Measurements from ENCODE around the gene RPS6KC1. TPM values are rescaled to one million over a fixed set of nuclear protein-coding genes. Genes with fewer than 3 reads are reported as not detected.

RPS6KC1 gene
- total and polyA plus RNA-seq, 2 of the 4 experiments (the other 2 are of a cell fraction), result 7.9 to 23.7 TPM

- intact Hi-C loops (cut with micrococcal nuclease), result no loop called here
These were observed 236.9 kb downstream of the RPS6KC1 start for GRCh38 chr1:213287987-213288386.

More at GRCh38 chr1:213287987-213288386, 236.9 kb downstream of the RPS6KC1 start:
- dilution Hi-C loops (cut with HindIII; ENCODE audit: low sequenced_read_pairs, unreplicated experiment) (no loop called here), in situ Hi-C loops (cut with MboI; ENCODE audit: low sequenced_read_pairs) (no loop called here)
- WGBS, 2 experiments (ENCODE audit: extremely low coverage in 2 of 2, insufficient read length in 1 of 2), result no CpG with 5 or more reads among the region's 5 CpGs
- H3K4me1 ChIP-seq (ENCODE audit: control insufficient read depth, insufficient read depth, low read length), result peaks cover 7% of the 10 kb centered on the region
- DNase-seq (no peak), ATAC-seq (ENCODE audit: low read depth) (no peak)
- H2BK20ac ChIP-seq (ENCODE audit: low read depth, low read length), result no peak overlapping the region
- no peak overlapping the region for H3K4ac ChIP-seq (ENCODE audit: low read depth, low read length)
- TF ChIP-seq CEBPB (IDR thresholded peaks at IDR 0.05; ENCODE audit: low read depth, low read length) (peak; percentile 95), POLR2A (IDR thresholded peaks at IDR 0.05; ENCODE audit: low read depth, low read length) (no peak)
- no peak overlapping the region for H4K8ac ChIP-seq (ENCODE audit: low read depth in 2 of 2, low read length in 2 of 2)
- no peaks in the 10 kb centered on the region for H3K27me3 ChIP-seq (ENCODE audit: control insufficient read depth, insufficient read depth, low read length)
- no peak overlapping the region for H2BK120ac ChIP-seq (ENCODE audit: low read depth, low read length)
- no peak overlapping the region for H3K4me3 ChIP-seq (ENCODE audit: insufficient read depth, low read depth, low read length)
- no peaks in the 10 kb centered on the region for H3K36me3 ChIP-seq (ENCODE audit: control insufficient read depth, insufficient read depth, low read length)
- peaks cover 2% of the 10 kb centered on the region; the same call in 1 of the 2 replicates for H3K9me3 ChIP-seq (ENCODE audit: control insufficient read depth, insufficient read depth, low read length)
- H2BK5ac ChIP-seq (ENCODE audit: low read depth, low read length, poor library complexity, severe bottlenecking), result no peak overlapping the region
- no peak overlapping the region for H2AFZ ChIP-seq (replicated peaks; ENCODE audit: low read length, poor library complexity)
- H3K14ac ChIP-seq (replicated peaks; ENCODE audit: low read depth, low read length), result no peak overlapping the region
- BruUV-seq (replicated peaks), result no TSS peak
- no peak overlapping the region for H2AK5ac ChIP-seq (ENCODE audit: low read depth, low read length)
- H3K4me2 ChIP-seq (ENCODE audit: low read depth, low read length), result no peak overlapping the region
- no peak overlapping the region for H3K56ac ChIP-seq (ENCODE audit: extremely low read depth, insufficient read depth, low read length)
- H3K18ac ChIP-seq (ENCODE audit: low read depth, low read length), result no peak overlapping the region
- no peaks in the 10 kb centered on the region for H4K20me1 ChIP-seq (ENCODE audit: insufficient read depth, low read length)
- ChIA-PET POLR2A (ENCODE audit: unreplicated experiment) (no interaction called here), CTCF (no interaction called here)
- H4K5ac ChIP-seq (ENCODE audit: low read depth, low read length), result no peak overlapping the region
- no peak overlapping the region for H2AK9ac ChIP-seq (replicated peaks; ENCODE audit: low read depth, low read length, poor library complexity)
- no peak overlapping the region for H3K27ac ChIP-seq (ENCODE audit: insufficient read depth, low read length)
- H4K91ac ChIP-seq (ENCODE audit: insufficient read depth, low read depth, low read length), result no peak overlapping the region
- H3K79me1 ChIP-seq (ENCODE audit: low read depth in 1 of 2, low read length in 2 of 2), result no peaks in the 10 kb centered on the region
- no peak overlapping the region for H2BK15ac ChIP-seq (ENCODE audit: low read depth, low read length)
- H3K23ac ChIP-seq (ENCODE audit: low read depth, low read length), result no peak overlapping the region
- H3K9me1 ChIP-seq (ENCODE audit: insufficient read depth, low read length), result no peaks in the 10 kb centered on the region
- no peak overlapping the region for H3K9ac ChIP-seq (ENCODE audit: low read depth, low read length)
